SK-N-SH (cell line): ENCODE results near the gene SNRNP70. TPM values are rescaled to one million over a fixed set of nuclear protein-coding genes. Genes with fewer than 3 reads are reported as not detected.

ENCODE experiments used
- CTCF ChIA-PET: fragments of 300-600, 350-600 bp; formaldehyde crosslinking; extraction: SDS; loops from one replicate; lab custom pipeline; 2021; lab: Yijun Ruan, JAX
- POLR2A ChIA-PET: fragments of 350-600 bp; sonication (Branson Sonifier 250); formaldehyde crosslinking; extraction: SDS; loops from one replicate; lab custom pipeline; 2020; ENCODE audit warnings: antibody characterized with exemption, inconsistent platforms; lab: Yijun Ruan, JAX
- DNase-seq: peaks from one replicate; pipeline ENCODE4 v3.0.0; 2012
- H2AFZ ChIP-seq: fragments of 200-600 bp; sonication (generic); 2 replicates; pipeline ENCODE4 v1.8.1; 2016; ENCODE audit warnings: antibody characterized with exemption, mild to moderate bottlenecking, low read depth
- H3F3A ChIP-seq: fragments of 200-600 bp; sonication (generic); replicated peaks from 2 replicates; pipeline ENCODE3; 2016; ENCODE audit warnings: antibody characterized with exemption, mild to moderate bottlenecking; ENCODE audit not compliant: insufficient read depth
- H3K27ac ChIP-seq, 2 experiments: fragments of 200-500 bp in 1 of 2; fragments of 200-600 bp in 1 of 2; sonication (Bioruptor generic) in 1 of 2; sonication (generic), shearing (Covaris generic) in 1 of 2; 2 replicates each; pipeline versions ENCODE4 v1.5.1 to v1.6.1; 2014 to 2016; ENCODE audit warnings: low read depth in 2 of 2, inconsistent platforms in 1 of 2, low read length in 1 of 2, mild to moderate bottlenecking in 1 of 2, mixed read lengths in 1 of 2
- H3K27me3 ChIP-seq: fragments of 200-600 bp; sonication (generic), shearing (Covaris generic); 2 replicates; pipeline ENCODE4 v1.6.1; 2016; ENCODE audit warnings: mixed run types; ENCODE audit not compliant: insufficient read depth
- H3K36me3 ChIP-seq, 2 experiments: fragments of 200-500 bp in 1 of 2; fragments of 200-600 bp in 1 of 2; sonication (Bioruptor generic) in 1 of 2; sonication (generic) in 1 of 2; replicated peaks in 1 of 2; 2 replicates each; pipeline versions ENCODE3 to v1.5.1; 2014 to 2016; ENCODE audit warnings: low read length in 1 of 2, mild to moderate bottlenecking in 1 of 2; ENCODE audit not compliant: insufficient read depth in 2 of 2, control insufficient read depth in 1 of 2
- H3K4me1 ChIP-seq, 2 experiments: fragments of 200-500 bp in 1 of 2; fragments of 200-600 bp in 1 of 2; sonication (Bioruptor generic) in 1 of 2; sonication (generic), shearing (Covaris generic) in 1 of 2; 2 replicates each; pipeline versions ENCODE4 v1.5.1 to v1.6.1; 2014 to 2016; ENCODE audit warnings: low read depth in 1 of 2, low read length in 1 of 2, mixed run types in 1 of 2; ENCODE audit not compliant: insufficient read depth in 2 of 2, control insufficient read depth in 1 of 2
- H3K4me2 ChIP-seq: fragments of 200-600 bp; sonication (generic), shearing (Covaris generic); 2 replicates; pipeline ENCODE4 v1.6.1; 2017; ENCODE audit warnings: mixed run types
- H3K4me3 ChIP-seq, 2 experiments: fragments of 200-500 bp in 1 of 2; fragments of 200-600 bp in 1 of 2; sonication (Bioruptor generic) in 1 of 2; sonication (generic), shearing (Covaris generic) in 1 of 2; 2 replicates each; pipeline versions ENCODE4 v1.5.1 to v1.8.1; 2014 to 2016; ENCODE audit warnings: low read depth in 2 of 2, inconsistent platforms in 1 of 2, low read length in 1 of 2, mild to moderate bottlenecking in 1 of 2, mixed read lengths in 1 of 2, moderate library complexity in 1 of 2
- H3K79me2 ChIP-seq: fragments of 200-600 bp; sonication (generic); 2 replicates; pipeline ENCODE4 v1.8.1; 2017; ENCODE audit warnings: mild to moderate bottlenecking; ENCODE audit not compliant: insufficient read depth
- H3K9ac ChIP-seq: fragments of 200-600 bp; sonication (generic); 2 replicates; pipeline ENCODE4 v1.6.1; 2017; ENCODE audit warnings: mixed run types
- H3K9me2 ChIP-seq: fragments of 200-600 bp; sonication (generic); 2 replicates; pipeline ENCODE4 v1.6.1; 2017; ENCODE audit warnings: mixed run types
- H3K9me3 ChIP-seq: fragments of 200-600 bp; sonication (generic); 2 replicates; pipeline ENCODE4 v1.6.1; 2017; ENCODE audit warnings: mixed run types, mild to moderate bottlenecking, moderate library complexity
- H4K20me1 ChIP-seq: fragments of 200-600 bp; sonication (generic); 2 replicates; pipeline ENCODE4 v1.6.1; 2017; ENCODE audit warnings: mild to moderate bottlenecking, mixed run types; ENCODE audit not compliant: insufficient read depth
- CHD2 ChIP-seq: fragments of 150-350 bp; IDR thresholded peaks from 2 replicates; pipeline ENCODE4 v1.6.1; 2018; ENCODE audit warnings: low read length; ENCODE audit not compliant: partially characterized antibody
- ELF1 ChIP-seq: IDR thresholded peaks from 2 replicates; pipeline ENCODE4 v1.4.0; 2012
- EZH2phosphoT487 ChIP-seq: fragments of 200-600 bp; sonication (generic); IDR thresholded peaks from 2 replicates; pipeline ENCODE4 v1.6.1; 2017; ENCODE audit warnings: low read depth, mixed run types, mild to moderate bottlenecking, antibody characterized with exemption, moderate library complexity, borderline replicate concordance
- FOSL2 ChIP-seq: IDR thresholded peaks from 2 replicates; pipeline ENCODE4 v1.4.0; 2012; ENCODE audit warnings: low read depth, mild to moderate bottlenecking, moderate library complexity, borderline replicate concordance
- FOXM1 ChIP-seq: IDR thresholded peaks from 2 replicates; pipeline ENCODE4 v1.4.0; 2012; ENCODE audit warnings: low read depth, mild to moderate bottlenecking
- GABPA ChIP-seq: IDR thresholded peaks from 2 replicates; pipeline ENCODE4 v1.4.0; 2012; ENCODE audit warnings: low read depth, mild to moderate bottlenecking
- JUND ChIP-seq: IDR thresholded peaks from 2 replicates; pipeline ENCODE4 v1.4.0; 2012
- MAX ChIP-seq: IDR thresholded peaks from 2 replicates; pipeline ENCODE4 v1.4.0; 2012; ENCODE audit warnings: low read depth
- NRF1 ChIP-seq: IDR thresholded peaks from 2 replicates; pipeline ENCODE4 v1.6.1; 2012; ENCODE audit warnings: low read depth, mild to moderate bottlenecking, low read length
- RCOR1 ChIP-seq: fragments of 150-350 bp; IDR thresholded peaks from 2 replicates; pipeline ENCODE4 v1.6.1; 2017; ENCODE audit warnings: antibody characterized with exemption, low read length
- SIN3A ChIP-seq: IDR thresholded peaks from 2 replicates; pipeline ENCODE4 v1.6.1; 2012; ENCODE audit warnings: low read depth, mild to moderate bottlenecking, low read length, moderate library complexity, borderline replicate concordance
- SMC3 ChIP-seq: IDR thresholded peaks from 2 replicates; pipeline ENCODE4 v1.6.1; 2012; ENCODE audit warnings: low read depth, low read length, improper control_type of control experiment
- TAF1 ChIP-seq: IDR thresholded peaks from 2 replicates; pipeline ENCODE4 v1.6.1; 2012; ENCODE audit warnings: low read depth, mild to moderate bottlenecking, low read length, moderate library complexity, borderline replicate concordance
- TEAD4 ChIP-seq: IDR thresholded peaks from 2 replicates; pipeline ENCODE4 v1.4.0; 2012; ENCODE audit warnings: mild to moderate bottlenecking, borderline replicate concordance; ENCODE audit not compliant: insufficient read depth
- YY1 ChIP-seq: IDR thresholded peaks from 2 replicates; pipeline ENCODE4 v1.4.0; 2012; ENCODE audit warnings: low read depth, mild to moderate bottlenecking
- WGBS: methylation state at CpG from one replicate; pipeline ENCODE4 v1.1.6; 2017; ENCODE audit warnings: low lambda C conversion rate; 5-methylcytosine and 5-hydroxymethylcytosine counted together
- polyA plus RNA-seq, 3 experiments: library from polyadenylated mRNA; depleted of rRNA; stranded (reverse); fragments of >200 nt; gene quantifications; 2 replicates each; pipeline ENCODE4 v1.2.3, GENCODE V29; 2012
- TF ChIP-seq, protein P1 (sequence below): fragments of 200-600 bp; sonication (generic); IDR thresholded peaks from 2 replicates; pipeline ENCODE4 v1.6.1; 2017; ENCODE audit warnings: antibody characterized with exemption, mild to moderate bottlenecking, moderate library complexity

SNRNP70 gene
- polyA plus RNA-seq, 1 of the 3 experiments (the other 2 are of a cell fraction), result 359 TPM

- Histone ChIP-seq H3K79me2 (peaks cover 18% of the 10 kb centered on the region), H3K36me3 (peaks cover 31 to 47% of the 10 kb centered on the region in 2 experiments), H3K4me2 (peak overlapping the region; percentile 66), H3F3A (peaks cover 73% of the 10 kb centered on the region), H2AFZ (no peak overlapping the region), H3K9ac (no peak overlapping the region), H3K9me2 (no peaks in the 10 kb centered on the region), H3K27me3 (no peaks in the 10 kb centered on the region), H3K4me3 (no peak overlapping the region), H3K4me1 (peaks cover 13% of the 10 kb centered on the region in 2 experiments; a peak in 2 of 4 replicates), H3K9me3 (no peaks in the 10 kb centered on the region), H3K27ac (peak overlapping the region in 1 of 2 experiments; percentile 68; a peak in 2 of 4 replicates), H4K20me1 (peaks cover 44% of the 10 kb centered on the region)
- DNase-seq, result no peak
- CTCF ChIA-PET, result interaction anchor here (2.9 kb wide), 1 partner anchor 12 kb away, joined by 21 read pairs; no protein-coding TSS in a partner anchor
- POLR2A ChIA-PET, result interaction anchor here (0.6 kb wide), 1 partner anchor 112 kb away, joined by 5 read pairs; no protein-coding TSS in a partner anchor
- 90% methylated on average over 7 of the region's 8 CpGs for WGBS
- TF ChIP-seq CHD2 (no peak), FOSL2 (no peak), ELF1 (no peak), TEAD4 (no peak), RCOR1 (no peak), MAX (no peak), SMC3 (no peak), NRF1 (no peak), SIN3A (no peak), YY1 (no peak)
Measured at GRCh38 chr19:49109569-49110233, 24.4 kb downstream of the SNRNP70 start.

DNA sequence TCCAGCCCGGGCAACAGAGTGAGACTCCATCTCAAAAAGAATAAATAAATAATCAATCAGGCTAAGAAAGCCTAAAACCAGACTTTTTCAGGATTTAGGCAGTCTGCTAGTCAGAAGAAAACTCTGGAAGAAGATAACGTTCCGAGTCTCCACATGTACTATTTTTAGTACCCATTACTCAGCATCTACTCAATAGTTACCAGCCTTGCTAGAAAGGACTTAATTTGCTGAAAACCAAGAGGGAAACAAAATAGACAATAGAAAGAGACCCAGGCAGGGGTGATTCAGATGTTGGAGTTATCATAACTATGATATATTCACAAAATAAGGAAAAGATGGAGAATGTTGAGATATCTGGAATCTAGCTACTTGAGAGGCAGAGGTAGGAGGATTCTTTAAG, 25.3 kb downstream of the SNRNP70 start:
- H3K27me3 ChIP-seq, result no peaks in the 10 kb centered on the region
- H3K4me1 ChIP-seq, result peaks cover 13 to 16% of the 10 kb centered on the region in 2 experiments; a peak in 2 of 4 replicates
- H2AFZ ChIP-seq, result no peak overlapping the region
- peak overlapping the region; percentile 66 for H3K4me2 ChIP-seq
- peak overlapping the region in 1 of 2 experiments; percentile 68; a peak in 2 of 4 replicates for H3K27ac ChIP-seq
- H3K9ac ChIP-seq, result no peak overlapping the region
- H4K20me1 ChIP-seq, result peaks cover 38% of the 10 kb centered on the region
- 41% methylated on average over 3 of the region's 3 CpGs for WGBS
- ChIA-PET CTCF (interaction anchor here (2.9 kb wide), 1 partner anchor 13 kb away, joined by 21 read pairs; no protein-coding TSS in a partner anchor), POLR2A (no interaction called here)
- peaks cover 14% of the 10 kb centered on the region for H3K79me2 ChIP-seq
- H3K9me2 ChIP-seq, result no peaks in the 10 kb centered on the region
- H3K9me3 ChIP-seq, result no peaks in the 10 kb centered on the region
- DNase-seq, result no peak
- H3K36me3 ChIP-seq, result peaks cover 24 to 40% of the 10 kb centered on the region in 2 experiments
- H3K4me3 ChIP-seq, result no peak overlapping the region
- H3F3A ChIP-seq, result peaks cover 64% of the 10 kb centered on the region
- TF ChIP-seq SIN3A, result no peak
- TF ChIP-seq JUND, result no peak
- TF ChIP-seq GABPA, result no peak
- no peak for TF ChIP-seq TAF1
- no peak for TF ChIP-seq EZH2phosphoT487
- TF ChIP-seq, protein P1, sequence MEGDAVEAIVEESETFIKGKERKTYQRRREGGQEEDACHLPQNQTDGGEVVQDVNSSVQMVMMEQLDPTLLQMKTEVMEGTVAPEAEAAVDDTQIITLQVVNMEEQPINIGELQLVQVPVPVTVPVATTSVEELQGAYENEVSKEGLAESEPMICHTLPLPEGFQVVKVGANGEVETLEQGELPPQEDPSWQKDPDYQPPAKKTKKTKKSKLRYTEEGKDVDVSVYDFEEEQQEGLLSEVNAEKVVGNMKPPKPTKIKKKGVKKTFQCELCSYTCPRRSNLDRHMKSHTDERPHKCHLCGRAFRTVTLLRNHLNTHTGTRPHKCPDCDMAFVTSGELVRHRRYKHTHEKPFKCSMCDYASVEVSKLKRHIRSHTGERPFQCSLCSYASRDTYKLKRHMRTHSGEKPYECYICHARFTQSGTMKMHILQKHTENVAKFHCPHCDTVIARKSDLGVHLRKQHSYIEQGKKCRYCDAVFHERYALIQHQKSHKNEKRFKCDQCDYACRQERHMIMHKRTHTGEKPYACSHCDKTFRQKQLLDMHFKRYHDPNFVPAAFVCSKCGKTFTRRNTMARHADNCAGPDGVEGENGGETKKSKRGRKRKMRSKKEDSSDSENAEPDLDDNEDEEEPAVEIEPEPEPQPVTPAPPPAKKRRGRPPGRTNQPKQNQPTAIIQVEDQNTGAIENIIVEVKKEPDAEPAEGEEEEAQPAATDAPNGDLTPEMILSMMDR, result no peak
- TF ChIP-seq FOXM1, result no peak
